Psoas muscle (tissue), 8 donors: Measurements from ENCODE around the gene ZNF574. TPM values are rescaled to one million over a fixed set of nuclear protein-coding genes. Genes with fewer than 3 reads are reported as not detected.

Source experiments
- ATAC-seq, 4 donors: fragments of 200-7000 bp; cut with Tn5 transposase; one replicate each; pipeline ENCODE4 v1.9.1; 2020; ENCODE audit warnings: moderate library complexity in 3 of 4, mild to moderate bottlenecking in 2 of 4
- DNase-seq, 2 donors: peaks; one replicate each; pipeline ENCODE4 v3.0.0-alpha.2; 2020
- H3K27ac ChIP-seq: fragments of 200-600 bp; one replicate; pipeline ENCODE4 v1.8.0; 2022
- H3K27me3 ChIP-seq, 3 donors: fragments of 200-600 bp in 1 of 3; one replicate each; pipeline versions ENCODE4 v1.6.1 to v1.8.0; 2013 to 2022; ENCODE audit warnings: low read length in 2 of 3, mild to moderate bottlenecking in 2 of 3, moderate library complexity in 1 of 3; ENCODE audit not compliant: insufficient read depth in 3 of 3
- H3K36me3 ChIP-seq, 2 donors: fragments of 200-600 bp in 1 of 2; one replicate each; pipeline versions ENCODE4 v1.6.1 to v1.8.0; 2013 to 2022; ENCODE audit warnings: low read depth in 1 of 2, mild to moderate bottlenecking in 1 of 2, moderate library complexity in 1 of 2; ENCODE audit not compliant: insufficient read depth in 1 of 2
- H3K4me1 ChIP-seq: fragments of 200-600 bp; one replicate; pipeline ENCODE4 v1.8.0; 2022
- H3K4me3 ChIP-seq: fragments of 200-600 bp; one replicate; pipeline ENCODE4 v1.8.0; 2022; ENCODE audit warnings: mild to moderate bottlenecking
- H3K9me3 ChIP-seq: fragments of 200-600 bp; one replicate; pipeline ENCODE4 v1.8.0; 2022
- CTCF ChIP-seq: fragments of 200-600 bp; IDR thresholded peaks from one replicate; pipeline ENCODE4 v1.8.0; 2022; ENCODE audit warnings: antibody characterized with exemption
- WGBS, 3 donors: extraction: QIAGEN DNeasy Blood & Tissue Kit; methylation state at CpG; one replicate each; pipeline versions ENCODE4 v1.1.6 to v1.1.7; 2013; 5-methylcytosine and 5-hydroxymethylcytosine counted together
- intact Hi-C, 2 donors: fragments of 100-400 bp; cut with DNase I; formaldehyde crosslinking; loops; one replicate each; pipeline versions ENCODE4 v1.11.0 to v1.14.2; 2022
- polyA plus RNA-seq, 3 donors: library from polyadenylated mRNA; stranded (reverse); fragments of 200-250 nt; gene quantifications; one replicate each; pipeline ENCODE4 v1.2.3, GENCODE V29; 2013
- total RNA-seq, 4 donors: library from RNA; stranded (reverse); fragmentation: NEBNext Ultra II Directional in 2 of 4; extraction: Animal tissue kit (Norgen Biotek cat#: 25700) in 2 of 4; gene quantifications; one replicate each; pipeline versions ENCODE4 v1.2.1 to v1.2.4, GENCODE V29; 2021 to 2023
- donor health status: healthy with polysubstance abuse.
- donor health status: DM: no; HTN: no; CAD: no; lungs with moderate emphysema.
- donor health status: Bipolar disorder and iron deficiency.
- donor health status: healthy.
- donor health status: DM: yes; HTN: yes; CAD: no.
- donor health status: DM: no; HTN: no; CAD: no.
- donor health status: DM: no; HTN: no; CAD: no.
- donor health status: DM: yes; HTN: yes; CAD: no.

ZNF574 gene
- total and polyA plus RNA-seq, 7 donors: 6.4 to 11.2 (median 8.7) TPM

- no peaks in the 10 kb centered on the region for H3K36me3 ChIP-seq
- ATAC-seq (no peak), DNase-seq (peak in 1 of 2 donors; percentile 48)
- no peak for TF ChIP-seq CTCF
- WGBS, 3 donors: 58 to 71% (median 61%) methylated on average over 18 of the region's 18 CpGs
- H3K27ac ChIP-seq: no peak overlapping the region
- H3K27me3 ChIP-seq: no peaks in the 10 kb centered on the region
- intact Hi-C loops: no loop called here
- H3K4me1 ChIP-seq: no peaks in the 10 kb centered on the region
- H3K9me3 ChIP-seq: no peaks in the 10 kb centered on the region
- H3K4me3 ChIP-seq: no peak overlapping the region
These were observed 12.7 kb downstream of the ZNF574 start for GRCh38 chr19:42088471-42089190.

GRCh38 chr19:42089191-42089750 lies 13.3 kb downstream of the ZNF574 start:
- ATAC-seq (no peak), DNase-seq (peak in 1 of 2 donors; percentile 26)
- Histone ChIP-seq H3K27ac (no peak overlapping the region), H3K27me3 (no peaks in the 10 kb centered on the region), H3K36me3 (no peaks in the 10 kb centered on the region), H3K4me1 (no peaks in the 10 kb centered on the region), H3K9me3 (no peaks in the 10 kb centered on the region), H3K4me3 (no peak overlapping the region)
- intact Hi-C loops: no loop called here
- WGBS, 3 donors: 75 to 81% (median 76%) methylated on average over 13 of the region's 13 CpGs
- no peak for TF ChIP-seq CTCF

- ATAC-seq: no peak
- Histone ChIP-seq H3K9me3 (no peaks in the 10 kb centered on the region), H3K27ac (no peak overlapping the region), H3K36me3 (no peaks in the 10 kb centered on the region), H3K4me3 (no peak overlapping the region), H3K4me1 (no peaks in the 10 kb centered on the region), H3K27me3 (no peaks in the 10 kb centered on the region)
- no peak for TF ChIP-seq CTCF
- WGBS, 3 donors: 90 to 93% (median 91%) methylated on average over 13 of the region's 13 CpGs
- peak in 1 of 2 donors; percentile 34 for DNase-seq
- intact Hi-C loops: no loop called here
These were observed 13.8 kb downstream of the ZNF574 start for GRCh38 chr19:42089772-42090171.

- no peak for ATAC-seq
- H3K4me1 ChIP-seq: no peaks in the 10 kb centered on the region
- H3K27ac ChIP-seq: no peak overlapping the region
- H3K27me3 ChIP-seq: peaks cover 0 to under 1% (median 0%) of the 10 kb centered on the region in 3 donors
- no peaks in the 10 kb centered on the region for H3K36me3 ChIP-seq
- TF ChIP-seq CTCF: no peak
- H3K9me3 ChIP-seq: no peaks in the 10 kb centered on the region
- no peak for DNase-seq
- intact Hi-C loops: no loop called here
- no peak overlapping the region for H3K4me3 ChIP-seq
- WGBS, 3 donors: 58 to 63% (median 60%) methylated on average over 9 of the region's 9 CpGs
These were observed 14.7 kb downstream of the ZNF574 start for GRCh38 chr19:42090672-42091071.
